ENCODE measurements around the gene HOXB1. TPM values are rescaled to one million over a fixed set of nuclear protein-coding genes. Genes with fewer than 3 reads are reported as not detected.

The HOXB1 gene
- total and polyA plus RNA-seq, 2 experiments from 2014 or later, result not detected

GRCh38 chr17:48548523-48549280 is 17.9 kb upstream of the HOXB1 start (continued):
- TF ChIP-seq REST (IDR thresholded peaks at IDR 0.05; ENCODE audit: unreplicated experiment) (no peak), EZH2 (IDR thresholded peaks at IDR 0.05; ENCODE audit: low read depth, unreplicated experiment) (peak; percentile 32)

DNA sequence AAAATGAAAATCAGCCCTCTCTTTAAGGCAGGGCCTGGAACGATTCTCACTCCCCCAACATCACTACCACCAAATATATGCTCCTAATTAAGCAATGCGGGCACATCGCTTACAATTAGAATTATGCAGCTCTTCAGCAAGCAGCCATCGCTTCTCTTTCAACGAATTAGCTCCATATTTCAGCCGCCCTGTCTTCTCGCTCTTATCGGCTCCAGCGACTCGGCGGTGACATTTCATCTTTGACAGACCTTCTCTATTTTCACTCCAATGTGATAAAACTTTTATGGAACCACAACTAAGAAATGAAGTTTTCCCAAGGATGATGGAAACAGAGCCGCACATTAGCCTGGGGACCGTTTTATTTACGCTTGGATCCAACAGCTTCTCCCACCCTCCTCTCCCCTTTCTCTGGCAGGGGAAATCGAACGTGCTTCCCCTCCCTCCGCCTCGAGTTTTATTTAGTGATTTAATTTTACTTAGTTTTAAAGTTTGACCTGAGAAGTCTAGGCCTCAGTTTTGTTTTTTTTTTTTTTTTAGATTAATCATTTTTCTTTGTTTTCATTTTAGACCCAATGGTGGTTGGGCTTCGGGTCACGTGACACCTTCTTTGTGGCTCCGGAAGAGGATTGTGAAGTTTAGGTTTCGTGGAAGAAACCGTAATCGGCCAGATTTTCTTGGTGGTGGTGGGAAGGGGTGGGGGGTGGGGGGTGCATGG is 17.2 kb upstream of the HOXB1 start:
- Histone ChIP-seq H2AFZ (no peak overlapping the region), H3K4me3 (0 out of 2 replicates have a peak overlapping the region, but pooled peaks have one; percentile 15), H3K4me2 (peak overlapping the region; percentile 61), H4K20me1 (replicated peaks; ENCODE audit: insufficient read depth) (peaks cover 17% of the 10 kb centered on the region; the same call in 1 of the 2 replicates), H3F3A (replicated peaks; ENCODE audit: low read depth) (peaks cover 31% of the 10 kb centered on the region), H3K79me2 (replicated peaks; ENCODE audit: insufficient read depth) (no peaks in the 10 kb centered on the region), H3K27ac (ENCODE audit: low read depth) (no peak overlapping the region), H3K9me2 (ENCODE audit: insufficient read depth) (no peaks in the 10 kb centered on the region), H3K4me1 (ENCODE audit: insufficient read depth) (peaks cover 83% of the 10 kb centered on the region), H3K27me3 (ENCODE audit: insufficient read depth) (peaks cover 100% of the 10 kb centered on the region), H3K36me3 (ENCODE audit: insufficient read depth) (no peaks in the 10 kb centered on the region)
- H3K27ac Mint-ChIP-seq, result no peak overlapping the region
- H3K27me3 Mint-ChIP-seq (ENCODE audit: insufficient read depth, low read depth, poor library complexity), result peaks cover 99% of the 10 kb centered on the region
- H3K4me1 Mint-ChIP-seq, result peaks cover 64% of the 10 kb centered on the region
- H3K36me3 Mint-ChIP-seq (ENCODE audit: low read depth), result no peaks in the 10 kb centered on the region; the same call in 2 of the 3 replicates
- no peak for ATAC-seq
- no peak for TF ChIP-seq ZNF114 (CRISPR knock-in tag; IDR thresholded peaks at IDR 0.05)
- peak; percentile 62 for TF ChIP-seq EZH2 (IDR thresholded peaks at IDR 0.05; ENCODE audit: low read depth, unreplicated experiment)
- peak overlapping the region; percentile 40; the same call in 2 of the 3 replicates for H3K4me3 Mint-ChIP-seq
- no peaks in the 10 kb centered on the region; the same call in 1 of the 3 replicates for H3K9me3 Mint-ChIP-seq
- DNase-seq (ENCODE audit: low spot score), result peak; percentile 66

DNA sequence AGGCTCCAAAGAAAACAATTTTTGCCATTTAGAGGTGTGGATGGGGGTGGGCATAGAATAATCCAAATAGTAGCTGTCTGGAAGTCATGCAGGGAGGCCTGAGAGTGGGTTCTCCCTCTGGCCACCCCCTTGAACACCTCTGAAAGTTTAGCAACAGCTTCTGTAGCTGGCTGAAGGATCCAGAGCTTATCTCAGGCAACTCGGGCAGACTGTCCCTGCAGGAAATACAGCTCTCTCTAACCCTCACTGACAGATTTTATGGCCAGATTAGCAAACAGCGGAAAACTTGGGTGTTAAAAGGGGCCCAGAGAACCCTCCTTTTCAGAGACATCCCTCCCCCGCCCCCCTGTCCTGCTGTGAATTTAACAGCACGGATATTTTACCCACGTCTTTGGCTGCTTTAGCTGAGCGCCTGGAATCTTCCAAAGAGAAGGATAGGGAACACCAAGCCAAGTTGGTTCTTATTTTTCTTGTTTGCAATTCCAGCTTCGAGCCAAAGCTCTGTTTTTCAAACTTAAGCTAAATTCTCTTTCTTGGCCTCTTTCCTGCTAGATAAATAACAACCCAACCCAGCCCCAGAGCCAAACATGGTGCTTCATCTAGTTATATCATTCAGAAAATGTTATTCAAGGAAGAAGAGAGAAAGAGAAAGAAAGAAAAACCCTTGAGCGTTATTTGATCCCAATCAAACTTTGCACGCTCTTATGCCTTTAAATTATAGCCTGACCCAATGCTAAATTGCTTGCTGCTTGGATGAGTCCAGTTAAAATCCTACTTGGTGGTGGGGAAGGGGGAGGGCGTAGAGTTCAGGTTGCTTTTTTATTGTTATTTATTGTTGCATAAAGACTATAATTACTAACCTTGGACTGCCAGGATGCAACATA is 16.4 kb upstream of the HOXB1 start:
- H3K27me3 Mint-ChIP-seq (ENCODE audit: insufficient read depth, low read depth, poor library complexity), result peaks cover 99% of the 10 kb centered on the region
- peaks cover 68% of the 10 kb centered on the region for H3K4me1 Mint-ChIP-seq
- peaks cover 4% of the 10 kb centered on the region; the same call in 1 of the 3 replicates for H3K36me3 Mint-ChIP-seq (ENCODE audit: low read depth)
- no peak overlapping the region for H3K27ac ChIP-seq (ENCODE audit: low read depth)
- H3F3A ChIP-seq (replicated peaks; ENCODE audit: low read depth), result peaks cover 33% of the 10 kb centered on the region
- no peak overlapping the region for H3K27ac Mint-ChIP-seq
- no peak for ATAC-seq
- peaks cover 18% of the 10 kb centered on the region for H4K20me1 ChIP-seq (replicated peaks; ENCODE audit: insufficient read depth)
- peaks cover 87% of the 10 kb centered on the region for H3K4me1 ChIP-seq (ENCODE audit: insufficient read depth)
- peak overlapping the region; percentile 61 for H3K4me2 ChIP-seq
- no peak for DNase-seq (ENCODE audit: low spot score)
- peaks cover 100% of the 10 kb centered on the region for H3K27me3 ChIP-seq (ENCODE audit: insufficient read depth)
- H3K9me3 Mint-ChIP-seq, result peaks cover 3% of the 10 kb centered on the region
- H3K79me2 ChIP-seq (replicated peaks; ENCODE audit: insufficient read depth), result no peaks in the 10 kb centered on the region
- H3K36me3 ChIP-seq (ENCODE audit: insufficient read depth), result no peaks in the 10 kb centered on the region
- H3K4me3 ChIP-seq, result peak overlapping the region; percentile 37
- no peak overlapping the region; the same call in 2 of the 3 replicates for H3K4me3 Mint-ChIP-seq
- H2AFZ ChIP-seq, result no peak overlapping the region
- TF ChIP-seq EZH2 (IDR thresholded peaks at IDR 0.05; ENCODE audit: low read depth, unreplicated experiment) (peak; percentile 64), POLR2AphosphoS5 (IDR thresholded peaks at IDR 0.05; ENCODE audit: low read depth) (no peak)
- no peaks in the 10 kb centered on the region for H3K9me2 ChIP-seq (ENCODE audit: insufficient read depth)

All from GM23338 (cell line).